GM12864 (cell line): ENCODE data around the gene PEX5L.

Source experiments
- DNase-seq: peaks from one replicate; pipeline ENCODE4 v3.0.0-alpha.2; 2011; ENCODE audit warnings: low read depth
- H3K4me3 ChIP-seq: 2 replicates; pipeline ENCODE4 v1.5.1; 2011; ENCODE audit warnings: mild to moderate bottlenecking, low read depth, low read length, control low read depth
- TF ChIP-seq, protein P1 (sequence below): IDR thresholded peaks from 2 replicates; pipeline ENCODE4 v1.5.1; 2011; ENCODE audit warnings: low read depth, mild to moderate bottlenecking, moderate library complexity, low read length, control low read depth, inconsistent platforms; ENCODE audit errors: missing control alignments

Gene PEX5L

DNA sequence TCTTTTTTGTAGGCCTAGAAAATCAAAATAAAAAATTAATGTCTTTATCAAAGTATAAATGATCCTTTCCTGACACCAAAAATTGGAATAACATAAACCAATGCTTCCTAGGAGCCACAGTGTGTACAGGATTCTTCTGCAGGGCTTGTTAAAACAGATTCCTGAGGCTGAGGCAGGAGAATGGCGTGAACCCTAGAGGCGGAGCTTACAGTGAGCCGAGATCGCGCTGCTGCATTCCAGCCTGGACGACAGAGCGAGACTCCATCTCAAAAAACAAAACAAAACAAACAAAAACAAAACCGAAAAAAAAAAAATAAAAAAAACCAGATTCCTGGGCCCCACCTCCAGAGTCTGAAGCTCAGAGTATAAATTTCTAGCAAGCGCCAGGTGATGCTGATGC, 78.0 kb downstream of the PEX5L start:
- no peak overlapping the region for H3K4me3 ChIP-seq
- no peak for DNase-seq
- TF ChIP-seq, protein P1, sequence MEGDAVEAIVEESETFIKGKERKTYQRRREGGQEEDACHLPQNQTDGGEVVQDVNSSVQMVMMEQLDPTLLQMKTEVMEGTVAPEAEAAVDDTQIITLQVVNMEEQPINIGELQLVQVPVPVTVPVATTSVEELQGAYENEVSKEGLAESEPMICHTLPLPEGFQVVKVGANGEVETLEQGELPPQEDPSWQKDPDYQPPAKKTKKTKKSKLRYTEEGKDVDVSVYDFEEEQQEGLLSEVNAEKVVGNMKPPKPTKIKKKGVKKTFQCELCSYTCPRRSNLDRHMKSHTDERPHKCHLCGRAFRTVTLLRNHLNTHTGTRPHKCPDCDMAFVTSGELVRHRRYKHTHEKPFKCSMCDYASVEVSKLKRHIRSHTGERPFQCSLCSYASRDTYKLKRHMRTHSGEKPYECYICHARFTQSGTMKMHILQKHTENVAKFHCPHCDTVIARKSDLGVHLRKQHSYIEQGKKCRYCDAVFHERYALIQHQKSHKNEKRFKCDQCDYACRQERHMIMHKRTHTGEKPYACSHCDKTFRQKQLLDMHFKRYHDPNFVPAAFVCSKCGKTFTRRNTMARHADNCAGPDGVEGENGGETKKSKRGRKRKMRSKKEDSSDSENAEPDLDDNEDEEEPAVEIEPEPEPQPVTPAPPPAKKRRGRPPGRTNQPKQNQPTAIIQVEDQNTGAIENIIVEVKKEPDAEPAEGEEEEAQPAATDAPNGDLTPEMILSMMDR, result no peak

- no peak overlapping the region for H3K4me3 ChIP-seq
- TF ChIP-seq, protein P1, result no peak
- no peak for DNase-seq
Observed at GRCh38 chr3:179958143-179958542, 78.6 kb downstream of the PEX5L start.

DNA sequence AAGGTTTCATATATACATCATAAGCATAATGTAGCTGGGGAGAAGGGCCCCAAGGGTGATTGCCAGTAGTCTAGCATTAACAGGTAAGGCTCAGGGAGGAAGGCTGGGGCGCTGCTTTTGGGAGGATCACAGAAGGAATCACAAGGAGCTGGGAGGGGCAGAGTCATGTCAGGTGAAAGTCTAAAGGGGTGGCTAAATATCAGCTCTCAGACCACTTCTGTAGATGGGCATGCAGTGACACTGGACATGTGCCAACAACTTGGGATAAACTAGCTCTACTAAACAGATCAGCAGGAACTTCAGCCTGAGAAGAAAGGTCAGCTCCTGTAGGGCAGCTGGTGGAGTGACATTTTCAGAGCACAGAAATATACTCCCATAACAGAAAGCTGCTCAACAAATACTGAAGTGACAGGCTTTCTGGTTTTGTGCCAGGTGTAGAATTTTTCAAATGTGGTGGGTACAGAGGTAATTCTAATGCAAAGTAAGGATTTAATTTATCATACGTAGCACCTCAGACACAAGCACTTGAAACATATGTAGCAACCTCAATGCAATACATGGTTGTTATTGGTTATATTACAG, 79.4 kb downstream of the PEX5L start:
- TF ChIP-seq, protein P1, result no peak
- H3K4me3 ChIP-seq, result no peak overlapping the region
- DNase-seq, result no peak

- TF ChIP-seq, protein P1, result no peak
- DNase-seq, result peak; percentile 92
- no peak overlapping the region for H3K4me3 ChIP-seq
Observed at GRCh38 chr3:179956416-179956830, 80.3 kb downstream of the PEX5L start.

GRCh38 chr3:179955809-179956208, 80.9 kb downstream of the PEX5L start:
- no peak overlapping the region for H3K4me3 ChIP-seq
- no peak for DNase-seq
- TF ChIP-seq, protein P1, result no peak

DNA sequence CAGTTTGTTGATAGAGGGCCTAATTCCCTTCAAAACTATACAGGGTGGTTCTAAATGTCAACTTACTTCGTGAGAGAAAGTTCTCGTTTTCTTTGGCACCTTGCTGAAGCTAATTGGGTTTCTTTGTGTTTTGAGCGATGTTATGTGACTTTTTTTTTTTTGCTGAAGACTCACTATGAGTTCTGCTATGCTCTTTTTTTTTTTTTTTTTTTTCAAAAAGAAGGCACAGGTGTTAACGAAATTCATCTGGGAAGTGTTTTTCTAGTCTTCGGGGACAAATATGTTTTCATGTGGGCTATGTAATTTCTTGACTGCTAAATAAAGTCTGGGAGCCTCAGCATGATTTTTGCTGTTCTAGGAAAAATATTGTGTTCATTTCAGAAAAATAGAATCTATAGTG, 81.5 kb downstream of the PEX5L start:
- TF ChIP-seq, protein P1, result no peak
- no peak for DNase-seq
- no peak overlapping the region for H3K4me3 ChIP-seq
